Mesendoderm (in vitro differentiated cells): ENCODE data around the gene TTLL6. TPM values are rescaled to one million over a fixed set of nuclear protein-coding genes. Genes with fewer than 3 reads are reported as not detected.

Experiments used
- small RNA-seq: library from polyadenylated mRNA; stranded (forward); fragments of <200 nt; extraction: miRNeasy Mini kit (QIAGEN cat#:217004); gene quantifications from one replicate; pipeline ENCODE3, GENCODE V24; 2013; ENCODE audit not compliant: insufficient read depth

The TTLL6 gene

Small RNA genes lying within 50 kb of the gene (small RNA-seq; reads per million reads assigned to genes)
- gene COX6B1P2 (not detected), gene MIR3185 (not detected), gene RF02132 (not detected), gene RF02133 (not detected), gene RN7SL125P (not detected)
